GM18861 (cell line): ENCODE data around the gene TMEM59.
"Not testable (repeated sequence)": the region's sequence is repeated elsewhere in the genome, so short reads cannot be mapped to it uniquely, and the experiment has no call there.

Experiments used
- ATAC-seq: cut with Tn5 transposase; IDR thresholded peaks from one replicate; pipeline ENCODE4 v1.9.1; 2021; ENCODE audit not compliant: unreplicated experiment

The TMEM59 gene, protein sequence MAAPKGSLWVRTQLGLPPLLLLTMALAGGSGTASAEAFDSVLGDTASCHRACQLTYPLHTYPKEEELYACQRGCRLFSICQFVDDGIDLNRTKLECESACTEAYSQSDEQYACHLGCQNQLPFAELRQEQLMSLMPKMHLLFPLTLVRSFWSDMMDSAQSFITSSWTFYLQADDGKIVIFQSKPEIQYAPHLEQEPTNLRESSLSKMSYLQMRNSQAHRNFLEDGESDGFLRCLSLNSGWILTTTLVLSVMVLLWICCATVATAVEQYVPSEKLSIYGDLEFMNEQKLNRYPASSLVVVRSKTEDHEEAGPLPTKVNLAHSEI

GRCh38 chr1:54052934-54053744 lies at the start of gene TMEM59, which contains the start of gene TCEANC2:
TMEM59 (minus strand) TSS chr1:54053204; CDS start chr1:54053188, 16 bp downstream.
TCEANC2 (plus strand) TSS chr1:54053608; CDS start chr1:54054423, 815 bp downstream.
- ATAC-seq, result peak; percentile 90

GRCh38 chr1:54100500-54100899 lies 47.5 kb upstream of the TMEM59 start:
- ATAC-seq, result no peak

- no peak for ATAC-seq
Observed at GRCh38 chr1:54099061-54099610, 46.1 kb upstream of the TMEM59 start.

- no peak for ATAC-seq
Observed at GRCh38 chr1:54096877-54097240, 43.9 kb upstream of the TMEM59 start.

DNA sequence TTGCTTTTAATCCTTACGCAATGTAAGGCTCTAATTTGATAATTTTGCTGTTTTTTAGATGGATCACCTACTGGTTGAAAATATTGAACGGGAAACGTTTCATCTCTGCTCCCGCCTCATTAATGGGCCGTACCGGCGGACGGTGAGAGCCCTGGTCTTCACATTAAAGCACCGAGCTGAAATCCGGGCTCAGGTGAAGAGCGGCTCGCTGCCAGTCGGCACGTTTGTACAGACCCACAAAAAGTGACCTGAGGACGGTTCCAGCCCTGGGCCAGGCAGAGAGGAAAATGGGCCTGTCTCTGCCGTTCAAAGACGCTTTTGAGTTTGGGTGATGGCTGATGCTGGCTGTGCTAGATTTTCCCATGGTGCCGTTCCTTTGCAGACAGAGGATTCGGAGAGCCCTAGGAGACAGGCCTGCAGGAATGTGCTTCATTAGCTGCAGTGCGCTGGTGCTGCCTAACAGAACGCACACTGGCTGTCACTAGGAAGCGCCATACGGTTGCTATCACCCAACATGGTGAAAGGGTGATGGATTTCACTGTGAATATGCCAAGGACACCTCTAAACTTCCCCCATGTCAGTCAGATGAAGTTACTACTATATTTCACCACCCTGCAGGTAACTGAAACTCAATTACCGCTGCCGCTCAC lies 43.3 kb upstream of the TMEM59 start:
- no peak for ATAC-seq

DNA sequence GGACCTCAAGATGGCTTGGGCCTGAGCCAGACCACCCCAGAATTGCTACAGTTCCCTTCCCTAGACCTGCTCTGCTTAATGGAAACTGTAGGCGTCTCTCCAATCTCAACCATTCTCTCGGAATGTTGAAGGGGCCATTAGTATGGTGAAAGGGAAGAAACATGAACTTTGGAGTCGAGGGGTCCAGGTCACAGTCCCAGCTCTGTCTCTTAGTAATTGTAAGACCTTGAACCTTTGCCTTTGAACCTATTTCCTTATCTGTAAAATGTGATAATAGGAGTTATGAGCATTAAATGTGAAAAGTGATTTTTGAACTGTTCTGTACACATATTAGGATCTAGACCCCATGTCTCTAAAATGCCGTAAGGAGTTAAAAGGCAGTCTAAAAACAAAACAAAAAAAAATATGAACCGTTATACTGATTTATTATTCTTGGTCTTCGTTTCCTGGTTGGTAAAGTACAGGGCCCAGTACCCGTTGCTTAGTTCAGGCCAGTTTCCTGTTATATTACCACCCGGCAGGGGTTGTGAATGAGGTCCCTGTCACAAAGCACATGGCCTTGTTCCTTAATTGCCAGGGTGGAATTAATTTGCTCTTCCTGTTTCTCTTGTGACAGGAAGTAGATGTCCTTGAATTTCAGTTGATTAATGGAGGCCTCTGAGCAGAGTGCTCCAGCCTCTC lies 42.7 kb upstream of the TMEM59 start:
- no peak for ATAC-seq

DNA sequence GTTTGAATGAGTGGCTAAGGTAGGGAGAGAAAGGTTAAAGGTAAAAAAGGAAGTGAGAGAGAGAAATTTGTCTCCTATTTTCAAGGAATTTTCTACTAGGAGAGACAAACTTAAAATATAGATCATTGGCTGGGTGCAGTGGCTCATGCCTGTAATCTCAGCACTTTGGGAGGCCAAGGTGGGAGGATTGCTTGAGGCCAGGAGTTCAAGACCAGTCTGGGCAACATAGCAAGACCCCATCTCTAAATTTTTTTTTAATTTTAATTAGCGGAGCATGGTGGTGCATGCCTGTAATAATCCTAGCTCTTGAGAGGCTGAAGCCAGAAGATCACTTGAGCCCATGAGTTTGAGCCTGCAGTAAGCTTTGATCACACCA lies 41.7 kb upstream of the TMEM59 start:
- ATAC-seq, result not testable (repeated sequence)

GRCh38 chr1:54094001-54094729 lies 41.2 kb upstream of the TMEM59 start:
- no peak for ATAC-seq

DNA sequence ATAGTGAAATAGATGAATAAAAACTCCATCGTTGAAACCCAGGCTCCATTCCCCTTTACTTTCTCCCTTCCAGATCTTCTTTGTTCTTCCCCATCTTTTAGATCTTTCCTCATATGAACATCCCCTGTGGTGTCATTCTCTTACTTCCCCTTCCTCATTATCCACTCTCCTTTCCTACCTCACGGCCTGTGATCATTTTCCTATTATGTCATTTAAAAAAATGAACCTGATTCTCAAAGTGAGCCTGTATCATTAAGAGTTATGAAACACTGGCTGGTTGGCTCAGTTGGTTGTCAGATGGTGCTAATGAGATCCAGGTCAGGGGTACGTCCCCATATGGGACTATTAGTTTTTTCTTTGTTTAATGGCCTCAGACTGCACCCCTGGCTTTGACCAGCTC lies 38.7 kb upstream of the TMEM59 start:
- no peak for ATAC-seq

- no peak for ATAC-seq
Observed at GRCh38 chr1:54088385-54088784, 35.4 kb upstream of the TMEM59 start.

- ATAC-seq, result no peak
Observed at GRCh38 chr1:54086754-54087153, 33.8 kb upstream of the TMEM59 start.

DNA sequence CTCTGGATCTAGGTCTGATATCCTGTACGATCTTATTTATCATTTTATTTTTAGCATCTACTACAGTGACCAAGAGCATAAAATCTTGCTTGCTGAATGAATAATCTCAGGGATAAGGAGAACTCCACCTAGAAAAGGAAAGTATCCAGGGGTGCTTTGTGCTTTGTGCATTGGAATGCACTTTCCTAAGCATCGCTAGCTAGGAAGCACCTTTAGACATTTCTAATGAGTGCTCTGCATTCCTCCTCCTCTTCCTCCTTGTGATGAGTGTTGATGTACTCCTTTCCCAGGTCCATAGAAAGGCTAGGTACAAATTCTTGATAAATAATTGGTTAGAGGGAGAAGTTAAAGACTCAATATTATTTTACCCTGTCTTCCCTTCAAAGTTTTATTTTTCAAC lies 31.8 kb upstream of the TMEM59 start:
- ATAC-seq, result no peak

DNA sequence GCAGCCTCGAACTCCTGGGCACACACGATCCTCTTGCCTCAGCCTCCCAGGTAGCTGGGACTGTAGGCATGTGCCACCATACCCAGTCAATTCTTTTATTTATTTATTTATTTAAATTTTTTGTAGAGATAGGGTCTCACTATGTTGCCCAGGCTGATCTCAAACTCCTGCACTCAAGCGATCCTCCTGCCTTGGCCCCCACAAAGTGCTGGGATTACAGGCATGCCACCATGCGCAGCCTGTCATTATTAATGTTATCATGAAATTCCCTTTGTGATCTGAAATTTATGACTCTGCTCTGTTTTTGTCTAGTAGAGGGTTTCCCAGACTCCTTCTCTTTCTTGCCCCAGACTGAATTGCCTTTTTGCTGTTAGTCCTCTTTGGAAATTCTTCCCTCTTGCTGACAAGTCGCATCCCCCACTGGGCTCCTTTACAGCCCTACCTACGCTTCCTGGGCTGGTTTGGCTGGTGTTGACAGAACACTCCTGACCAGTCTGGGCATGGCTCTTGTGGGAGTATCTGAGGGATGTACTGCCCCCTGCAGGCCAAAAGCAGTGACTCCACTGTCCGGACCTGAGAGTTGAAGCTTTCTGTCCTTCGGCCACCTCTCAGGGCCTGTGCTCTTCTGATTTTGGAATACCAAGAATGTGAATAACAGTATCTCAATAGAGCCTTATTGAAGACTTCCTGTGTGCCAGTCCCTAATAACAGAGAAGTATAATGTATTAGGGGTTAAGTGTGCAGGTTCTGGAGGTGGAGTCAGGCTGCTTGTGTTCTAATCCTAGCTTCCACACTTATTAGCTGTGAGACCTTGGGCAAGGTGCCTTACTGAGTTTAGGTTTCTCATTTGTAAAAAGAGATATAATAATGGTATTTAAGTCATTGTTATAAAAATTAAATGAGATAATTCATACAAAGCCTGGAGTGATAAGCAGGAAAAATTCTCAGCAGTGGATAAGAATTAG lies 28.6 kb upstream of the TMEM59 start:
- no peak for ATAC-seq

GRCh38 chr1:54080598-54081049 lies 27.6 kb upstream of the TMEM59 start:
- ATAC-seq, result no peak

DNA sequence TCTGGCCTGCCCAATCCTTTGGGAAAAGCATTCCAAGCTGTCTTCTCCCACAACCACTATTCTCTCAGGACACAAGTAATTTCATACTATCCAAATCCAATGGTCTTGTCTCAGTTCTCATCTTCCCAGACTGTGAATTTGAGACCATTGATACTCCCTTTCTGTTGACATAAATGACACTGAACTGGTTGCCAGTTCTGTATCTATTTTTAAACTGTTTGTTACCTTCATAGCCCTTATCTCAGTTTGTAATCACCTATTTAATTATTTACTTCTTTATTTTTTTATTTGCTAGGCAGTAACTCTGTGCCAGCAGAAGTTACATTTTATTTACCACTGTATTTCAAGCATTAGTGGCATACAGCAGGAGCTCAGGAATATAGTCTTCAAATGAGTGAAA lies 24.4 kb upstream of the TMEM59 start:
- ATAC-seq, result no peak

GRCh38 chr1:54070171-54070837 lies 17.3 kb upstream of the TMEM59 start:
- ATAC-seq, result peak; percentile 77

- ATAC-seq, result no peak
Observed at GRCh38 chr1:54069791-54070170, 16.8 kb upstream of the TMEM59 start.

DNA sequence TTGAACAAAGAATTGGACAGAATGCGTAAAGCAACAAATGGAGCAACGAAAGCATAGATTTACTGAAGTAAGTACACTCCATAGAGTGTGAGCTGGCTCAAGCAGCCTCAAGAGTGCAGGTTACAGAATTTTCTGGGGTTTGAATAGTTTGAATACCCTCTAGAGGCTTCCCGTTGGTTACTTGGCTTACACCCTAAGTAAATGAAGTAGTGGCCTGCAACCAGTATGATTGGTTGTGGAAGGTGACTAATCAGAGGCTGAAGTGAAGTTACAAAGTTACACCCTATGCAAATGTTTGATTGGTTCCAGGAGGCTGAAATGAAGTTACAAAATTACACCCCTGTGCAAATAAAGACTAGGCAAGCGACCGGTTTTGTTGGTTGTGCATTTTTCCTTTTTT lies 11.3 kb upstream of the TMEM59 start:
- no peak for ATAC-seq

GRCh38 chr1:54054438-54054749 lies 1.4 kb upstream of the TMEM59 start:
- ATAC-seq, result no peak
